GM19397 (cell line): Measurements from ENCODE around the gene LCN6.
"Not testable (repeated sequence)": the region's sequence is repeated elsewhere in the genome, so short reads cannot be mapped to it uniquely, and the experiment has no call there.

Source experiments
- ATAC-seq: cut with Tn5 transposase; IDR thresholded peaks from one replicate; pipeline ENCODE4 v1.9.1; 2021; ENCODE audit warnings: mild to moderate bottlenecking, moderate library complexity; ENCODE audit not compliant: unreplicated experiment

LCN6 gene

DNA sequence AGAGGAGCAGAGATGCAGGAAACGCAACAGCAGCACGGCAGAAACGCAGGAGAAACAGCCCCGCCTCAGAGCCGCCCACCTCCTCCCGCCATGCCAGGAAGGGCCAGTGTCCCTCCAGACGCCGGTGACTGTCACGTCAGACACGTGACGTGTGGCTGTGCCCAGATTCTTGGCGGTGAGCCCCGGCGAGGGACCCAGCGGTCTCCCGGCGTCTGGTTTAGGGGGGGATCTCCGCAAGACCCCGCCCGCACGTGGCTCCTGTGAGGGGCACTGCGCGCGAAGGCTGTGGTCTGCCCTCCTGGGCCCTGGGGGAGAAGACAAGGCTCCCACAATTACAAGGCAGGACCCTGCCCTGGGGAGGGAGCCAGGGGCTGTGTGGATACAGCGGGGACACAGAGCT is 12.1 kb upstream of the LCN6 start:
- ATAC-seq: no peak

GRCh38 chr9:136759436-136760325 is 11.4 kb upstream of the LCN6 start:
- no peak for ATAC-seq

DNA sequence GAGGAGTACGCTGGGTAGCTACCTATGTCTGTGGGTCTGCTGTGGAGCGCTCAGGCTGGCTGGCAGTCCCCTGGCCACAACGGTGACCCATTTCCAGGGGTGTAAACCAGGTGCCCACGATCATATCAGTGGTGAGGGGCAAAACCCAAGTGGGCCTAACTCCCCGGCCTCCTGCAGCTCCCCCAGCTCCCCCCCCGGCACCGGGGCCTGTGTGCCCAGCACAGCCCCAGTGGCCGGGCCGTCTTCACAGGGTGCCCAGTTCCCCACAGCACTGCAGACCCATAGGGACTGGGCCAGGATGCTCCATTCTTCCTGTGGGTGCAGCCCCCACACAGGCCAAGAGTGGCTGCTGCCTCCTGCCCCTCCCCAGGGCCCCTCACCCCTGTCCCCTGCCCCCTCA is 10.7 kb upstream of the LCN6 start:
- no peak for ATAC-seq

DNA sequence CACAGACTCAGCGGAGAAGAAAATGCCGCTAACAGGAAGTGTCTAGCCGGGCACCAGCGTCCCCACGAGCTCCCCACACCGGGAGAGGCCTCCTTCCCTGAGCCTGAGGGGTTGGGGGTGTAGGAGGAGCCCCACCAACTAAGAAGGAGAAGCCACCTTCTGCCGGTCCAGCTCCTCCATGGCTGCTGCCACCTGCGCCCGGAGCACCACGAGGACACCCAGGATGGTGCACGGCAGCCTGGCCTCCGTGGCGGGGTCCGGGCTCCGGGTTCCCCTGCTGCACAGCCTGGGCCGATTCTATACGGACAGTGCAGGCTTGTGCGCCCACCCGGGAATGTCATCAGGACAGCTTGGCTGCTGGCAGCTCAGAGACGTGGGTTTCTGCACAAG is 9.4 kb upstream of the LCN6 start:
- ATAC-seq: no peak

GRCh38 chr9:136757328-136757727 is 9.0 kb upstream of the LCN6 start:
- ATAC-seq: no peak

GRCh38 chr9:136756836-136757235 is 8.5 kb upstream of the LCN6 start:
- ATAC-seq: no peak

GRCh38 chr9:136756134-136756438 is 7.8 kb upstream of the LCN6 start:
- no peak for ATAC-seq

- ATAC-seq: not testable (repeated sequence)
Measured at GRCh38 chr9:136755302-136756133, 7.2 kb upstream of the LCN6 start.

DNA sequence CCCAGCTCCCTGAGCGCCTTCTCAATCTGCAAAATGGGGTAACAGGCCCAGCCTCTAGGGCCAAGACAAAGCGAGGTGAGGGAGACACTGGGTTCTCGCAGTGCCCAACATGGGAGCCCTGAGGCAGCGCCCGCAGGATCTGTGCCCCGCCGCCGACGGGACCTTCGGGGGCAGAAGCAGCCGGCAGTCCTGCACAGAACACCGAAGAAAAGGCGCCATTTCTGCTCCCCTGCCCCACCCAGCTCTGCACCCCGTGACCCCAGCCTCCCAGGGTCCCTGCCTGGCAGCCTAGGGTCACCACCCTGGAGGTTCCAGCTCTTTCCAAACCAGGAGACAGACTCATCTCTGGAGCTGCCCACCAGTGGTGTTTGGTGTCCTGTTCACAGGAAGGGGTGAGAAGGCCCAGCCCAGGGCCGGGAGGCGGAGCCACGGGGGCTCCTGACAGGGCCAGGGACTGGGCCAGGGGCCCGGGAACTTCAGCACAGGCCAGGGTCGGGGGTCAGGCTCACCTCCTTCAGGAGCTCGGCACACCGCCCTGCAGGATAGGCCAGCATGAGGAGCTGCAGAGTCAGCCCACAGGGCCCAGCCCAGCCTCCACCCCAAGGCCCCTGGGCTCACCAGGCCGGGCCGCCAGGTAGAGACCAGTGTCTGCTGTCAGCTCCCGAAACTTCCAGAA is 6.4 kb upstream of the LCN6 start:
- ATAC-seq: no peak

- ATAC-seq: no peak
Measured at GRCh38 chr9:136754059-136754572, 5.8 kb upstream of the LCN6 start.

- ATAC-seq: no peak
Measured at GRCh38 chr9:136753371-136754058, 5.2 kb upstream of the LCN6 start.

DNA sequence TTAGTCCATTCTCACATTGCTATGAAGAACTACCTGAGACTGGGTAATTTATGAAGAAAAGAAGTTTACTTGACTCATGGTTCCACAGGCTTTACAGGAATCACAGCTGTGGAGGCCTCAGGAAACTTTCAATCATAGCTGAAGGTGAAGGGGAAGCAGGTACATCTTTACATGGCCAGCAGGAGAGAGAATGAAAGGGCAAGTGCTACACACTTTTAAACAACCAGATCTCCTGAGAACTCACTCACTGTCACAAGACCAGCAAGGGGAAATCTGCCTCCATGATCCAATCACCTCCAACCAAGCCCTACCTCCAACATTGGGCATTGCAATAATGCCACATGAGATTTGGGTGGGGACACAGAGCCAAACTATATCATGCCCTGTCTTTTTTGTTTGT is 3.5 kb upstream of the LCN6 start:
- no peak for ATAC-seq

- ATAC-seq: no peak
Measured at GRCh38 chr9:136751244-136751643, 2.9 kb upstream of the LCN6 start.

DNA sequence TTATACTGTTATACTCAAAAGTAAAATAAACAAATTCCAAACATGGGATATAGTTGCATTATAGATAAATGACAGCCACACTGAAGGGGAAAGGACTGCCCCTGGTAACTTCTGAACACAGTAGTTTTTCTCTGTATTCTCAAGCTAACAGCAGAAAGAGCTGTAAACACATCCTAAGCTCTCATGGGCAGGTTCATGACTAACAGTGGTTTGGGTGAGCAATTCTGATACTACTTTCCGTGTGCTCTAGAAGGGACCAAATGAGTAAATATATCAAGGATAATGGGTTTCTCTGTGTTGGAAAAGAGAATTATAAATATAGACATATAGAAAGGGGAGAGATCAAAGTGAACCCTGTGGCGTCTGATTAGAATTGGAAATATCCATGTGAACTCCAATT is 2.2 kb upstream of the LCN6 start:
- ATAC-seq: no peak

DNA sequence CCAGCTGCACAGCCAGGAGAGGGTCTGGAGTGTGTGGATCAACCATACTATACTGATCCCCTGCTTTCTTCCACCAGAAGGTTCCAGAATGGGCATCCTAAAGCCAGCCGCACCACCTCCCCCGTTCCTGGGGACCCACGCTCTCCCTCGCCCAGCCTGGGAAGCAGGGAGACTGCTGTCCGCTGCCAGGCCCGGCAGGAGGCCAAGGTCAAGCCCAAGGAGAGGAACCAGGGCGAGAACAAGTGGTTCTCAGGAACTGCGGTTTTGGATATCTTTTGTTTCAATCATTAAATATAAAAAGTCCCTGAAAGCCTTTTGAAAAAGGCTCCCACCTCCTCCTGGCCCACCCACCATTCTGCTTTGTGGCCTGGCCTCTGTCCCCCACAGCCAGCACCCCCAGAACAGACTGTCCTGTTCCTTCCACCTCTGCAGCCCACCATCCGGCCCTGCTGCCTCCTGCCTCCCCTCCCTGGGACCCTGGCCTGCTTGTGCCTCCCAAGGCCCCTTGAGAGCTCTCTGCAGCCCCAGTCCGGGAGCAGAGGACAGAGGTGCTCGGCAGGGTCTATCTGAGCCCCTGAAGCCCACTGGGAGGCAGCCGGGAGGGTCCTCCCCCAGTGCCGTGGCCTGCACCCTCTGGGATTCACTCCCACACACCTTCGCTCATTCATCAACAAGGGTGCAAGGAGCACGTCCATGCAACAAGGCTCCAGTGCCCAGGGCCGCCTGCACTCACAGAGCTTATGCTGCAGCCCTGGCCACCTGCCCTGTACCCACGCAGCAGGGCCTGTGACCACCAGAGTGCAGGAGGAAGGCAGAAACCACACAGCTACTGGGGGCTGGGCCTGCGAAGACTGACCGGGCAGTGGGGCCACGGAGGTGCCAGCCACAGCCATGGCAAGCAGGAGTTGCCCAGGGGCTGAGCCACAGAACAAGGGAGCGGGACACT is 614 bp upstream of the LCN6 start:
- no peak for ATAC-seq

DNA sequence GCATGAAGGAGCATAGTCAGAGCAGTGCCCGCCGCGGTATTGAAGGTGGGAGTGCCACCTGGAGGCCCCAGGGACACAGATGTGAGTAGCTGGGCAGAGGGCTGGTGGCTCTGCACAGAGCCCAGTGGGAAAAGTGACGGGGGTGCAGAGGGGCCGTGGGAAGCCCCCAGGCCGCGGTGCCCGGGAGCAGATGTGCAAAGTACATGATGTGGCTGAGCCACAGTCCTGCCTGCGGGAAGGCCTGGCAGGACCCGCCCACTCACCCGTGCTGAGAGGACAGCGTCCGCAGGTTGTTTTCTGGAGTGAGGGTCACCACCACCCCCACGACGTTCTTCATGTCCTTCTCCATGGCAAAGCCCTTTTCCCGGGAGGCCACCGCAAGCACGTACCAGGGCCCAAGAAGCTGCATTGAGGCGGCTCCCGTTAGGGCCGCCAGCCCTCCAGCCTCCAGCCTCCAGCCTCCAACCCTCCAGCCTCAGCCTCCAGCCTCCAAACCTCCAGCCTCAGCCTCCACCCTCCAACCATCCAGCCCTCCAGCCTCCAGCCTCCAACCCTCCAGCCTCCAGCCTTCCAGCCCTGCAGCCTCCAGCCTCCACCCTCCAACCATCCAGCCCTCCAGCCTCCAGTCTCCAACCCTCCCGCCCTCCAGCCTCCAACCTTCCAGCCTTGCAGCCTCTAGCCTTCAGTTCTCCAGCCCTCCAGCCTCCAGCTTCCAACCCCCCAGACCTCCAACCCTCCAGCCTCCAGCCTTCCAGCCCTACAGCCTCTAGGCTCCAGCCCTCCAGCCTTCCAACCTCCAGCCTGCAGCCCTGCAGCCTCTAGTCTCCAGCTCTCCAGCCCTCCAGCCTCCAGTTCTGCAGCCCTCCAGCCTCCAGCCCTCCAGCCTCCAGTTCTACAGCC is 914 bp downstream of the LCN6 start:
- ATAC-seq: no peak

DNA sequence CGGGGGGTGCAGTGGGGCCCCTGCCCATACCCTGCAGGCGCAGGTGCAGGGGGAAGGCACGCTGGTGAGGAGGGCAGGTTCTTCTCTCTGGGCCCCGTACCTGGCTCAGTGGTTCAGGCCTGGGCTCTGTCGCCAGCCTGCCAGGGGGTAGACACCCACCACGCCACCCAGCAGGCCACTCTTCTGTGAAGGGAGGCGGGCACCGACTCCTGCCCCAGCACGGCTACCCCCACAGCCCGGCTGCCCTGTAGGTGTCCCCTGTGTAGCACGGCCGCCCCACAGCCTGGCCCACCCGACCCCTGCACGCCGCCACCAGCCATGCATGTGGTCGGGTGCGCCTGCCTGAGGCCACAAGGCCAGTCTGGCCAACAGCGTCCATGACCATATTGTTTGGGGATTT is 1.7 kb downstream of the LCN6 start:
- no peak for ATAC-seq

DNA sequence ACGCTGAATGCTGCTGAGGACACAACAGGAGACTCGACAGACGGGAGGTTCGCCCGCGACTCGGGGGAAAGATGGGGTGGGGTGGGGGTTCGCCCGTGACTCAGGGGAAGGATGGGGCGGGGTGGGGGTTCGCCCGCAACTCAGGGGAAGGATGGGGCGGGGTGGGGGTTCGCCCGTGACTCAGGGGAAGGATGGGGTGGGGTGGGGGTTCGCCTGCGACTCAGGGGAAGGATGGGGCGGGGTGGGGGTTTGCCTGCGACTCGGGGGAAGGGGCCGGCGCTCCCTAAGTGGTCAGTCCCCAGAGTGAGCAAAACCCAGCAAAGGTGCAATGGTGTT is 2.2 kb downstream of the LCN6 start:
- ATAC-seq: no peak
